NOMO-1 treated with DMSO at 0.1 percent for 48 hours (cell line): Measurements from ENCODE around the gene PHGDH.
"Not testable (repeated sequence)": the region's sequence is repeated elsewhere in the genome, so short reads cannot be mapped to it uniquely, and the experiment has no call there.

Experiments
- DNase-seq: peaks from one replicate; lab custom pipeline; 2025; ENCODE audit not compliant: unreplicated experiment; lab: John Stamatoyannopoulos, UW

PHGDH gene

GRCh38 chr1:119762409-119762808 lies 50.7 kb downstream of the PHGDH start:
- DNase-seq = no peak

- DNase-seq = no peak
Measured at GRCh38 chr1:119762953-119763352, 51.2 kb downstream of the PHGDH start.

GRCh38 chr1:119764220-119764619 lies 52.5 kb downstream of the PHGDH start:
- no peak for DNase-seq

GRCh38 chr1:119766374-119766794 lies 54.6 kb downstream of the PHGDH start:
- DNase-seq = no peak

- no peak for DNase-seq
Measured at GRCh38 chr1:119767486-119767885, 55.8 kb downstream of the PHGDH start.

GRCh38 chr1:119768778-119769177 lies 57.0 kb downstream of the PHGDH start, which contains the start of gene HMGCS2:
Gene HMGCS2 (minus strand): TSS chr1:119768905. CDS start chr1:119768844, 61 bp downstream.
- no peak for DNase-seq

- no peak for DNase-seq
Measured at GRCh38 chr1:119771016-119771415, 59.3 kb downstream of the PHGDH start.

- DNase-seq = no peak
Measured at GRCh38 chr1:119771770-119772169, 60.0 kb downstream of the PHGDH start.

GRCh38 chr1:119772298-119772697 lies 60.6 kb downstream of the PHGDH start:
- no peak for DNase-seq

GRCh38 chr1:119773711-119774241 lies 62.0 kb downstream of the PHGDH start:
- no peak for DNase-seq

GRCh38 chr1:119774746-119775490 lies 63.2 kb downstream of the PHGDH start:
- no peak for DNase-seq

GRCh38 chr1:119778359-119778758 lies 66.6 kb downstream of the PHGDH start:
- no peak for DNase-seq

GRCh38 chr1:119778886-119779560 lies 67.3 kb downstream of the PHGDH start:
- no peak for DNase-seq

GRCh38 chr1:119779869-119780356 lies 68.2 kb downstream of the PHGDH start:
- DNase-seq = no peak

GRCh38 chr1:119781434-119782210 lies 69.9 kb downstream of the PHGDH start:
- no peak for DNase-seq

GRCh38 chr1:119782631-119783325 lies 71.0 kb downstream of the PHGDH start:
- peak; percentile 15 for DNase-seq

GRCh38 chr1:119783354-119784185 lies 71.8 kb downstream of the PHGDH start:
- DNase-seq = peak; percentile 50

- peak; percentile 35 for DNase-seq
Measured at GRCh38 chr1:119784191-119784781, 72.6 kb downstream of the PHGDH start.

GRCh38 chr1:119786046-119786445 lies 74.3 kb downstream of the PHGDH start:
- DNase-seq = not testable (repeated sequence)
